ENCODE measurements around the gene ENTPD1.

The ENTPD1 gene

GRCh38 chr10:95791425-95791979 is 35.5 kb downstream of the ENTPD1 start:
- TF ChIP-seq ZFX (IDR thresholded peaks at IDR 0.05; ENCODE audit: borderline replicate concordance) (no peak), CTCF (IDR thresholded peaks at IDR 0.05) (no peak)
- no peak overlapping the region for H3K27ac ChIP-seq

GRCh38 chr10:95792211-95792780 is 36.3 kb downstream of the ENTPD1 start:
- TF ChIP-seq CTCF (IDR thresholded peaks at IDR 0.05) = no peak
- TF ChIP-seq ZFX (IDR thresholded peaks at IDR 0.05; ENCODE audit: borderline replicate concordance) = no peak
- H3K27ac ChIP-seq = no peak overlapping the region

GRCh38 chr10:95792874-95793285 is 36.9 kb downstream of the ENTPD1 start:
- H3K27ac ChIP-seq = no peak overlapping the region
- TF ChIP-seq ZFX (IDR thresholded peaks at IDR 0.05; ENCODE audit: borderline replicate concordance) (no peak), CTCF (IDR thresholded peaks at IDR 0.05) (no peak)

GRCh38 chr10:95793401-95794045 is 37.6 kb downstream of the ENTPD1 start:
- TF ChIP-seq CTCF (IDR thresholded peaks at IDR 0.05) = no peak
- TF ChIP-seq ZFX (IDR thresholded peaks at IDR 0.05; ENCODE audit: borderline replicate concordance) = no peak
- no peak overlapping the region for H3K27ac ChIP-seq

GRCh38 chr10:95794195-95794594 is 38.2 kb downstream of the ENTPD1 start:
- no peak overlapping the region for H3K27ac ChIP-seq
- TF ChIP-seq ZFX (IDR thresholded peaks at IDR 0.05; ENCODE audit: borderline replicate concordance) (no peak), CTCF (IDR thresholded peaks at IDR 0.05) (no peak)

- TF ChIP-seq ZFX (IDR thresholded peaks at IDR 0.05; ENCODE audit: borderline replicate concordance) = no peak
- no peak for TF ChIP-seq CTCF (IDR thresholded peaks at IDR 0.05)
- no peak overlapping the region for H3K27ac ChIP-seq
Observed at GRCh38 chr10:95795602-95796001, 39.6 kb downstream of the ENTPD1 start.

- TF ChIP-seq CTCF (IDR thresholded peaks at IDR 0.05) = no peak
- TF ChIP-seq ZFX (IDR thresholded peaks at IDR 0.05; ENCODE audit: borderline replicate concordance) = no peak
- H3K27ac ChIP-seq = no peak overlapping the region
Observed at GRCh38 chr10:95796504-95796903, 40.5 kb downstream of the ENTPD1 start.
